Karpas-422 (cell line): ENCODE measurements around the gene EDNRB. TPM values are rescaled to one million over a fixed set of nuclear protein-coding genes. Genes with fewer than 3 reads are reported as not detected.

Experiments
- DNase-seq: peaks from one replicate; pipeline ENCODE4 v3.0.0-alpha.2; 2015
- H2AFZ ChIP-seq: fragments of 200-600 bp; sonication (generic); 2 replicates; pipeline ENCODE4 v1.6.1; 2014; ENCODE audit warnings: antibody characterized with exemption, low read length, mixed read lengths
- H3K27ac ChIP-seq: fragments of 200-600 bp; sonication (generic); 2 replicates; pipeline ENCODE4 v1.5.1; 2014; ENCODE audit warnings: mild to moderate bottlenecking, low read length, moderate library complexity
- H3K27me3 ChIP-seq: fragments of 200-600 bp; sonication (generic); 2 replicates; pipeline ENCODE4 v1.6.1; 2014; ENCODE audit warnings: low read length, mixed read lengths
- H3K36me3 ChIP-seq: fragments of 200-600 bp; sonication (generic); 2 replicates; pipeline ENCODE4 v1.6.1; 2014; ENCODE audit warnings: low read length, mixed read lengths; ENCODE audit not compliant: insufficient read depth
- H3K4me1 ChIP-seq: fragments of 200-600 bp; sonication (generic); 2 replicates; pipeline ENCODE4 v1.6.1; 2014; ENCODE audit warnings: mild to moderate bottlenecking, low read length, mixed read lengths
- H3K4me2 ChIP-seq: fragments of 200-600 bp; sonication (generic); 2 replicates; pipeline ENCODE4 v1.6.1; 2014; ENCODE audit warnings: low read length, low read depth, mild to moderate bottlenecking; ENCODE audit not compliant: poor library complexity, severe bottlenecking
- H3K4me3 ChIP-seq: fragments of 200-600 bp; sonication (generic); 2 replicates; pipeline ENCODE4 v1.5.1; 2014; ENCODE audit warnings: mild to moderate bottlenecking, antibody characterized with exemption, low read length, mixed read lengths
- H3K79me2 ChIP-seq: fragments of 200-600 bp; sonication (generic); 2 replicates; pipeline ENCODE4 v1.6.1; 2014; ENCODE audit warnings: mild to moderate bottlenecking, low read length, mixed read lengths
- H3K9ac ChIP-seq: fragments of 200-600 bp; sonication (generic); 2 replicates; pipeline ENCODE4 v1.6.0; 2014; ENCODE audit warnings: low read length
- H3K9me2 ChIP-seq: fragments of 200-600 bp; sonication (generic), shearing (Covaris generic); replicated peaks from 2 replicates; pipeline ENCODE4 v1.6.0; 2014; ENCODE audit warnings: mild to moderate bottlenecking, low read length, moderate library complexity; ENCODE audit not compliant: insufficient read depth
- H3K9me3 ChIP-seq: fragments of 300-700, 200-600 bp; sonication (generic); 2 replicates; pipeline ENCODE4 v1.6.1; 2014; ENCODE audit warnings: low read length, mixed read lengths
- H4K20me1 ChIP-seq: fragments of 200-600 bp; sonication (generic); 2 replicates; pipeline ENCODE4 v1.6.1; 2014; ENCODE audit warnings: mild to moderate bottlenecking, antibody characterized with exemption, low read length, low read depth; ENCODE audit not compliant: insufficient read depth
- total RNA-seq: library from RNA; depleted of rRNA; stranded (reverse); fragments of >200 nt; shearing (Covaris generic); gene quantifications from 2 replicates; pipeline ENCODE4 v1.2.3, GENCODE V29; 2014; ENCODE audit warnings: low replicate concordance

EDNRB gene
- total RNA-seq, 1 experiment from 2014 or later = not detected

- Histone ChIP-seq H4K20me1 (no peaks in the 10 kb centered on the region), H3K36me3 (no peaks in the 10 kb centered on the region), H3K9me3 (no peaks in the 10 kb centered on the region), H3K27me3 (no peaks in the 10 kb centered on the region), H3K4me2 (no peak overlapping the region), H3K4me3 (no peak overlapping the region), H2AFZ (no peak overlapping the region), H3K27ac (no peak overlapping the region), H3K9ac (no peak overlapping the region), H3K4me1 (no peaks in the 10 kb centered on the region), H3K79me2 (no peaks in the 10 kb centered on the region), H3K9me2 (no peaks in the 10 kb centered on the region)
- DNase-seq = no peak
Measured at GRCh38 chr13:77871596-77871995, 47.0 kb downstream of the EDNRB start.

GRCh38 chr13:77868717-77869116 is 49.9 kb downstream of the EDNRB start:
- Histone ChIP-seq H4K20me1 (no peaks in the 10 kb centered on the region), H3K4me3 (no peak overlapping the region), H3K9ac (no peak overlapping the region), H3K4me2 (no peak overlapping the region), H3K9me2 (no peaks in the 10 kb centered on the region), H3K4me1 (no peaks in the 10 kb centered on the region), H3K36me3 (no peaks in the 10 kb centered on the region), H3K79me2 (no peaks in the 10 kb centered on the region), H2AFZ (no peak overlapping the region), H3K27ac (no peak overlapping the region), H3K27me3 (no peaks in the 10 kb centered on the region), H3K9me3 (no peaks in the 10 kb centered on the region)
- no peak for DNase-seq

GRCh38 chr13:77866971-77867370 is 51.7 kb downstream of the EDNRB start:
- Histone ChIP-seq H3K4me3 (no peak overlapping the region), H3K27me3 (no peaks in the 10 kb centered on the region), H3K9ac (no peak overlapping the region), H2AFZ (no peak overlapping the region), H3K27ac (no peak overlapping the region), H3K9me2 (no peaks in the 10 kb centered on the region), H3K79me2 (no peaks in the 10 kb centered on the region), H3K4me1 (no peaks in the 10 kb centered on the region), H3K4me2 (no peak overlapping the region), H3K36me3 (no peaks in the 10 kb centered on the region), H4K20me1 (no peaks in the 10 kb centered on the region), H3K9me3 (no peaks in the 10 kb centered on the region)
- DNase-seq = no peak

DNA sequence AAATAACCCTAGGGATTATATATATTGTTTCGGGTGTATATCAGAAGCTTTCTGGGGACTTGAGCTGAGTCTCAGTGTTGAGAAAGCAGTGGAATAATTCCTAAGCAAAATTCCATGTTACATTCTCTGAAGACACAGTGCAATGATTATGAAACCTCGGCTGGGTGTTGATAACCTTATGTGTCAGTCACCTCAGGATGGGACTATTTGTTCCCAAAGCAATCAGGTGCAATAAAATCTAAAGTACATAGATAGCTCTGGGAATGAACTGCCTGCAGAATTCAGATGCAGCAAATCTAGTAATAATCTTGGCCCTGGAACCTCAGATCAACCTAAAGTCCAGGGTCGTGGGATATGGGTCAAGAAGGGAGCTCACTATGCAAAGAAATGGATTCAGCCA is 53.0 kb downstream of the EDNRB start:
- no peak overlapping the region for H3K9ac ChIP-seq
- no peak overlapping the region for H3K27ac ChIP-seq
- H3K9me2 ChIP-seq = no peaks in the 10 kb centered on the region
- H3K27me3 ChIP-seq = no peaks in the 10 kb centered on the region
- no peaks in the 10 kb centered on the region for H4K20me1 ChIP-seq
- DNase-seq = no peak
- H3K4me2 ChIP-seq = no peak overlapping the region
- H3K79me2 ChIP-seq = no peaks in the 10 kb centered on the region
- H2AFZ ChIP-seq = no peak overlapping the region
- H3K4me1 ChIP-seq = no peaks in the 10 kb centered on the region
- no peak overlapping the region for H3K4me3 ChIP-seq
- no peaks in the 10 kb centered on the region for H3K36me3 ChIP-seq
- H3K9me3 ChIP-seq = no peaks in the 10 kb centered on the region

DNA sequence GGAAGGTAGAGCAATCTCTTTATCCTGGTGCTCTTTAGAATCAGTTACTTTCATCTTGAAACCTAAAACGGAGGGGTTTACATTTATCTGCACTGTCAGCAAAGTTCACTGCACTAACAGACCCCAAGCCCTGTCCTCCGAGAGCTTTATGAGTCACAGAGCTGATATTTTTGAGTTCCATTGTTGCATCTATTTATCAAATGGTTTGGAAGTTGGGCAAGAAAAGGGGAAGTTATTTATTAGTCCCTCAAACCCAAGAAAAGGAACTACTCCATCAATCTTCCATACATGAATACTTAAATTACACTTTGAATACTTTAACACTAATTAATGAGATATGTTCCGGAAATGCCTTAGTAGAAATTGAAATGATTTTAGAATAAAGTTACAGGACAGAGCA is 55.5 kb downstream of the EDNRB start:
- Histone ChIP-seq H3K79me2 (no peaks in the 10 kb centered on the region), H2AFZ (no peak overlapping the region), H3K27ac (no peak overlapping the region), H3K36me3 (no peaks in the 10 kb centered on the region), H3K9ac (no peak overlapping the region), H3K4me3 (no peak overlapping the region), H3K27me3 (no peaks in the 10 kb centered on the region), H3K4me2 (no peak overlapping the region), H3K9me3 (no peaks in the 10 kb centered on the region), H4K20me1 (no peaks in the 10 kb centered on the region), H3K4me1 (no peaks in the 10 kb centered on the region), H3K9me2 (no peaks in the 10 kb centered on the region)
- DNase-seq = no peak

DNA sequence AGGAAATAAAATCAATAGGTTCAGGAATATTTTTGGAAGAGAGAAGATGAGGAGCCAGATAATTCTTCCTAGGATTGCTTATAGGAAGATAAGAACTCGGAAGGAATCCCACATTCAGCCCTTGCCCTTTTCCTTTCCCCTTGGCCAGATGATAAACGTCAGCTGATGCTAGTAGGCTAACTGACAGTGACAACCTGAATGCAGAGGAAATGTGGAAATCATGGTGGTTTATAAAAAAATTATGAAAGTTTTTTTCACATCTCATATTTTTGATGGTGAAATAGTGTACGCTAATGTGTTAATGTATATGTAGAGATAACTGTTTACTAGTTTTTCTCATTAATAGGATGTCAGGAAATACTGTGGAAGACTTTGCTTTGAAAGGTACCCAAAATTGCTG is 56.9 kb downstream of the EDNRB start:
- Histone ChIP-seq H3K9me3 (no peaks in the 10 kb centered on the region), H4K20me1 (no peaks in the 10 kb centered on the region), H3K27ac (no peak overlapping the region), H3K9ac (no peak overlapping the region), H3K4me2 (no peak overlapping the region), H3K4me1 (no peaks in the 10 kb centered on the region), H3K79me2 (no peaks in the 10 kb centered on the region), H3K9me2 (no peaks in the 10 kb centered on the region), H3K4me3 (no peak overlapping the region), H3K36me3 (no peaks in the 10 kb centered on the region), H3K27me3 (no peaks in the 10 kb centered on the region), H2AFZ (no peak overlapping the region)
- no peak for DNase-seq

- no peak overlapping the region for H3K4me2 ChIP-seq
- DNase-seq = no peak
- no peaks in the 10 kb centered on the region for H3K9me2 ChIP-seq
- no peak overlapping the region for H3K9ac ChIP-seq
- H3K9me3 ChIP-seq = no peaks in the 10 kb centered on the region
- no peak overlapping the region for H3K27ac ChIP-seq
- no peak overlapping the region for H2AFZ ChIP-seq
- no peak overlapping the region for H3K4me3 ChIP-seq
- H3K36me3 ChIP-seq = no peaks in the 10 kb centered on the region
- no peaks in the 10 kb centered on the region for H3K4me1 ChIP-seq
- H3K79me2 ChIP-seq = no peaks in the 10 kb centered on the region
- no peaks in the 10 kb centered on the region for H3K27me3 ChIP-seq
- H4K20me1 ChIP-seq = no peaks in the 10 kb centered on the region
Measured at GRCh38 chr13:77860507-77860981, 58.1 kb downstream of the EDNRB start.

DNA sequence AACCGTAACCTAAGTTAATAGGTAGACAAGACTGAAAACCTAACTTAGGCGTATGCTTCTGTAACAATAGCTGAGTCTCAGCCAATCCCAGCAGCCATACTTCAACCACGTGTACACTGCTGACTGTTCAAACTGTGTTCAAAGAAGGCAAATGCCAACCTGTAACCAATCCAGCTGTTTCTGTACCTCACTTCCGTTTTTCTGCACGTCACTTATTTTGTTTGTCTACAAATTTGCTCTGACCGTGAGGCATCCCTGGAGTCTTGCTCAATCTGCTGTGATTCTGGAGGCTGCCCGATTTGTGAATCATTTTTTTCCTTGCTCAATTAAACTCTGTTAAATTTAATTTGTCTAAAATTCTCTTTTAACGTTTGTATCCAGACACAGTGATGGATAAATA is 59.2 kb downstream of the EDNRB start:
- H3K4me3 ChIP-seq = no peak overlapping the region
- H3K27me3 ChIP-seq = no peaks in the 10 kb centered on the region
- H4K20me1 ChIP-seq = no peaks in the 10 kb centered on the region
- H2AFZ ChIP-seq = no peak overlapping the region
- no peaks in the 10 kb centered on the region for H3K9me3 ChIP-seq
- no peak overlapping the region for H3K9ac ChIP-seq
- no peak overlapping the region for H3K27ac ChIP-seq
- DNase-seq = no peak
- no peaks in the 10 kb centered on the region for H3K36me3 ChIP-seq
- no peaks in the 10 kb centered on the region for H3K9me2 ChIP-seq
- H3K79me2 ChIP-seq = no peaks in the 10 kb centered on the region
- no peaks in the 10 kb centered on the region for H3K4me1 ChIP-seq
- H3K4me2 ChIP-seq = no peak overlapping the region
